HCT116 (cell line): ENCODE results near the gene PRKG1. TPM values are rescaled to one million over a fixed set of nuclear protein-coding genes. Genes with fewer than 3 reads are reported as not detected.

Experiments used
- ATAC-seq: fragments of 200-7000 bp; cut with Tn5 transposase; 2 replicates; pipeline ENCODE4 v1.9.1; 2020; ENCODE audit warnings: mild to moderate bottlenecking, moderate library complexity
- BruUV-seq: library from RNA; stranded (reverse); fragments of 400-500 nt; replicated peaks from 2 replicates; lab custom pipeline; 2021; lab: Mats Ljungman, UMichigan
- CTCF ChIA-PET: fragments of 300-600 bp; sonication (Branson Sonifier 250); formaldehyde crosslinking; loops from one replicate; lab custom pipeline; 2021; ENCODE audit warnings: antibody characterized with exemption; lab: Charles Lee
- POLR2A ChIA-PET: fragments of 300-600, 350-600 bp; sonication (Branson Sonifier 250); formaldehyde crosslinking; loops from one replicate; lab custom pipeline; 2021; ENCODE audit warnings: antibody characterized with exemption; lab: Charles Lee
- RAD21 ChIA-PET, 2 experiments: fragments of 300-600 bp; sonication (Branson Sonifier 250); formaldehyde crosslinking; loops; one replicate each; lab custom pipeline; 2023; ENCODE audit warnings: low total read pairs in 2 of 2; ENCODE audit not compliant: uncharacterized antibody in 2 of 2, unreplicated experiment in 2 of 2, low non-redundant PET in 1 of 2; lab: Charles Lee
- DNase-seq: peaks from one replicate; pipeline ENCODE4 v3.0.0-alpha.2; 2010; ENCODE audit warnings: low read depth, low spot score
- H2AFZ ChIP-seq: fragments of 200-600 bp; shearing (Covaris generic), sonication (generic); 2 replicates; pipeline ENCODE4 v1.6.1; 2017; ENCODE audit warnings: low read depth, mixed run types, mixed read lengths, antibody characterized with exemption, low read length; ENCODE audit not compliant: poor library complexity, severe bottlenecking
- H3K27ac ChIP-seq: 2 replicates; pipeline ENCODE4 v1.5.1; 2012; ENCODE audit warnings: low read depth, low read length
- H3K27me3 ChIP-seq: fragments of 200-600 bp; sonication (generic); 2 replicates; pipeline ENCODE4 v1.6.1; 2016; ENCODE audit warnings: mixed run types, low read length, mixed read lengths; ENCODE audit not compliant: insufficient read depth
- H3K36me3 ChIP-seq, 2 experiments: fragments of 200-500 bp in 1 of 2; fragments of 200-600 bp in 1 of 2; sonication (Bioruptor generic) in 1 of 2; sonication (generic) in 1 of 2; 2 replicates each; pipeline versions ENCODE4 v1.5.1 to v1.6.1; 2014 to 2016; ENCODE audit warnings: low read length in 2 of 2, inconsistent platforms in 1 of 2, mixed read lengths in 1 of 2, mixed run types in 1 of 2; ENCODE audit not compliant: insufficient read depth in 2 of 2, control insufficient read depth in 1 of 2
- H3K4me1 ChIP-seq, 2 experiments: fragments of 200-600 bp in 1 of 2; sonication (generic) in 1 of 2; 2 replicates each; pipeline versions ENCODE4 v1.5.1 to v1.6.1; 2012 to 2017; ENCODE audit warnings: low read length in 2 of 2, inconsistent platforms in 1 of 2, mild to moderate bottlenecking in 1 of 2, mixed read lengths in 1 of 2, mixed run types in 1 of 2, moderate library complexity in 1 of 2; ENCODE audit not compliant: insufficient read depth in 2 of 2, control insufficient read depth in 1 of 2
- H3K4me2 ChIP-seq: fragments of 200-600 bp; sonication (generic); 2 replicates; pipeline ENCODE4 v1.6.1; 2017; ENCODE audit warnings: mixed run types, low read length, mixed read lengths
- H3K4me3 ChIP-seq, 2 experiments: fragments of 200-600 bp in 1 of 2; sonication (generic) in 1 of 2; replicated peaks in 1 of 2; 2 replicates each; pipeline ENCODE4 v1.5.1; 2011 to 2016; ENCODE audit warnings: low read length in 2 of 2, control low read depth in 1 of 2, low read depth in 1 of 2, mild to moderate bottlenecking in 1 of 2, mixed read lengths in 1 of 2, mixed run types in 1 of 2
- H3K79me2 ChIP-seq: fragments of 200-600 bp; sonication (generic); 2 replicates; pipeline ENCODE4 v1.6.1; 2017; ENCODE audit warnings: mild to moderate bottlenecking, mixed run types, low read length, moderate library complexity, mixed read lengths; ENCODE audit not compliant: insufficient read depth
- H3K9ac ChIP-seq: fragments of 200-600 bp; sonication (generic); 2 replicates; pipeline ENCODE4 v1.6.1; 2016; ENCODE audit warnings: low read length, mixed read lengths
- H3K9me2 ChIP-seq: fragments of 200-600 bp; sonication (generic), shearing (Covaris generic); 2 replicates; pipeline ENCODE4 v1.6.1; 2017; ENCODE audit warnings: mixed run types, mild to moderate bottlenecking, moderate library complexity; ENCODE audit not compliant: insufficient read depth
- H3K9me3 ChIP-seq, 2 experiments: fragments of 200-500 bp in 1 of 2; fragments of 200-600 bp in 1 of 2; sonication (Bioruptor generic) in 1 of 2; sonication (generic) in 1 of 2; 2 replicates each; pipeline ENCODE4 v1.6.1; 2014 to 2017; ENCODE audit warnings: low read length in 2 of 2, mixed read lengths in 2 of 2, inconsistent platforms in 1 of 2, low read depth in 1 of 2, mild to moderate bottlenecking in 1 of 2, mixed run types in 1 of 2, moderate library complexity in 1 of 2; ENCODE audit not compliant: control insufficient read depth in 1 of 2, insufficient read depth in 1 of 2
- H4K20me1 ChIP-seq: fragments of 200-600 bp; sonication (generic), shearing (Covaris generic); 2 replicates; pipeline ENCODE4 v1.6.1; 2017; ENCODE audit warnings: mixed run types, mild to moderate bottlenecking, moderate library complexity; ENCODE audit not compliant: insufficient read depth
- CBX3 ChIP-seq: IDR thresholded peaks from 2 replicates; pipeline ENCODE4 v1.6.1; 2012; ENCODE audit warnings: low read depth
- CEBPB ChIP-seq: IDR thresholded peaks from 2 replicates; pipeline ENCODE4 v1.6.1; 2012; ENCODE audit warnings: low read depth
- CTCF ChIP-seq, 3 experiments: fragments of 200-600 bp in 1 of 3; sonication (generic) in 1 of 3; IDR thresholded peaks in 2 of 3; conservative IDR thresholded peaks in 1 of 3; 2 replicates each; pipeline ENCODE4 v1.5.1; 2012 to 2017; ENCODE audit warnings: low read depth in 2 of 3, low read length in 2 of 3, antibody characterized with exemption in 1 of 3, borderline replicate concordance in 1 of 3, control low read depth in 1 of 3, mild to moderate bottlenecking in 1 of 3, mixed read lengths in 1 of 3, mixed run types in 1 of 3, moderate library complexity in 1 of 3; ENCODE audit not compliant: insufficient read depth in 1 of 3
- EZH2phosphoT487 ChIP-seq: fragments of 200-600 bp; IDR thresholded peaks from 2 replicates; pipeline ENCODE4 v1.6.1; 2018; ENCODE audit warnings: antibody characterized with exemption, borderline replicate concordance
- FOSL1 ChIP-seq: IDR thresholded peaks from 2 replicates; pipeline ENCODE4 v1.6.1; 2012; ENCODE audit warnings: low read depth
- POLR2A ChIP-seq: IDR thresholded peaks from 2 replicates; pipeline ENCODE4 v1.7.0; 2011; ENCODE audit warnings: borderline replicate concordance; ENCODE audit not compliant: insufficient read depth, insufficient read length; ENCODE audit errors: extremely low read depth
- SIN3A ChIP-seq: IDR thresholded peaks from 2 replicates; pipeline ENCODE4 v1.6.1; 2012; ENCODE audit warnings: low read depth
- SP1 ChIP-seq: IDR thresholded peaks from 2 replicates; pipeline ENCODE4 v1.6.1; 2012; ENCODE audit warnings: low read depth
- SRF ChIP-seq: IDR thresholded peaks from 2 replicates; pipeline ENCODE4 v1.6.1; 2012; ENCODE audit warnings: low read depth
- YY1 ChIP-seq: IDR thresholded peaks from 2 replicates; pipeline ENCODE4 v1.6.1; 2011; ENCODE audit warnings: low read length, low read depth, moderate library complexity, mild to moderate bottlenecking; ENCODE audit not compliant: insufficient replicate concordance; ENCODE audit errors: extremely low read depth
- ZFX ChIP-seq: fragments of 450-650 bp; IDR thresholded peaks from 2 replicates; pipeline ENCODE4 v1.6.1; 2017
- intact Hi-C: fragments of 100-400 bp; cut with micrococcal nuclease; formaldehyde crosslinking; loops from 2 replicates; pipeline ENCODE4 v1.10.0; 2022
- total RNA-seq: library from RNA; stranded (reverse); gene quantifications from one replicate; pipeline ENCODE4 v1.2.1, GENCODE V29; 2021; ENCODE audit not compliant: unreplicated experiment
- TF ChIP-seq, protein P1 (sequence below): IDR thresholded peaks from 2 replicates; pipeline ENCODE4 v1.6.1; 2012

Gene PRKG1
- total RNA-seq, 1 experiment from 2014 or later, result 1.4 TPM

DNA sequence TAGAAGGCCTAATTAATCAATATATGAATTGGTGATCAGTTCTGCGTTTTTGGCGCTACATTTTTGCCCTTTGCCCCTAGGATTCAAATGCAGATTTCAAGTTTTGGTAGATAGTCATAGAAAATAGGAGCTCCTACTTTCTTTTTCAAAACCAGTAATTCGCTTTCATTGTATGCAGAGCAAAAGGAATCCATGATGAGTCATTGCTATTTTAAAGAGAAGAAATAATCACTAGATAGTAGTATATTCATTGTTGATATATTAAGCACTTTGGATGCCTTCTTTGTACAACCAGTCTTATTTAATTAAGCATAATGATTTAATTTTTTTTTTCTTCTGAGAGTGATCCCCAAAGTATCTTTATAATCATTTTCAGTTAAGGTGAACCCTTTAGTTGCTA is 574.8 kb downstream of the PRKG1 start (continued):
- TF ChIP-seq EZH2phosphoT487 (no peak), SIN3A (no peak), POLR2A (no peak), YY1 (no peak), SRF (no peak), CTCF (IDR thresholded peaks at IDR 0.05 in 2 of 3, conservative IDR thresholded peaks at IDR 0.05 in 1 of 3; ENCODE audit: borderline replicate concordance in 1 of 3, insufficient read depth in 1 of 3, low read depth in 2 of 3, low read length in 2 of 3) (no peak)
- TF ChIP-seq, protein P1, sequence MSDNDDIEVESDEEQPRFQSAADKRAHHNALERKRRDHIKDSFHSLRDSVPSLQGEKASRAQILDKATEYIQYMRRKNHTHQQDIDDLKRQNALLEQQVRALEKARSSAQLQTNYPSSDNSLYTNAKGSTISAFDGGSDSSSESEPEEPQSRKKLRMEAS, result no peak

DNA sequence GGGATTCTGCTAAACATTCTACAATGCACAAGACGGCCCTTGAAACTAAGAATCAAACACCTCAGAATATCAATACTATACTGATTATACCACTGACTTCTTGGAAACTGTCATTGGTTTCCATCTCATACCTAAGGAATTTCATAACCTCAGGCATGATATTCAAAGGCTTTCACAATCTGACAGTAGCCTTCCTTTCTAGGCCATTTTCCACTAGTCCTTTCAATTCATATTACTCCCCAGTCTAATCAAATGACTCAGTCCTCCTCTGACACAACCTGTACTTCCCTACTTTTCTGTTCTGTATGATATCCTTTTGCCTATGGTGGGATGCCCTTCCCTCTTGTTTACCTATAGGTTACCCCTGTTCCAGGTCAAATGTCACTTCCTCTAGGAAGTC is 576.8 kb downstream of the PRKG1 start:
- TF ChIP-seq SP1, result no peak
- no peak for TF ChIP-seq YY1
- TF ChIP-seq FOSL1, result no peak
- TF ChIP-seq ZFX, result no peak
- no peak for TF ChIP-seq CEBPB
- TF ChIP-seq CBX3, result no peak
- TF ChIP-seq SRF, result no peak
- TF ChIP-seq, protein P1, result no peak
- intact Hi-C loops, result no loop called here
- Histone ChIP-seq H3K4me2 (no peak overlapping the region), H3K27me3 (no peaks in the 10 kb centered on the region), H2AFZ (no peak overlapping the region), H3K9me3 (no peaks in the 10 kb centered on the region), H3K27ac (no peak overlapping the region), H3K36me3 (no peaks in the 10 kb centered on the region), H3K9ac (no peak overlapping the region), H4K20me1 (no peaks in the 10 kb centered on the region), H3K4me1 (no peaks in the 10 kb centered on the region), H3K79me2 (no peaks in the 10 kb centered on the region), H3K4me3 (no peak overlapping the region), H3K9me2 (no peaks in the 10 kb centered on the region)
- ChIA-PET POLR2A (no interaction called here), RAD21 (no interaction called here), CTCF (no interaction called here)
- no TSS peak for BruUV-seq
- DNase-seq (no peak), ATAC-seq (no peak)
